ENCODE data around the gene EWSR1. TPM values are rescaled to one million over a fixed set of nuclear protein-coding genes. Genes with fewer than 3 reads are reported as not detected.
A peak's percentile ranks its signal among the peaks of the same experiment; 100 is the strongest.

The EWSR1 gene
- total and polyA plus RNA-seq, 2 experiments from 2014 or later: 391 to 427 TPM

- no peak for TF ChIP-seq CTCF (conservative IDR thresholded peaks at IDR 0.05; ENCODE audit: low read depth in 2 of 2)
- no peak for TF ChIP-seq CREB1 (CRISPR knock-in tag; IDR thresholded peaks at IDR 0.05; ENCODE audit: low read depth)
Observed at GRCh38 chr22:29299136-29299900, 31.2 kb downstream of the EWSR1 start (continued).

GRCh38 chr22:29300467-29300806, 32.4 kb downstream of the EWSR1 start:
- Mint-ChIP-seq H3K27ac (no peak overlapping the region; the same call in 1 of the 2 replicates), H3K27me3 (ENCODE audit: insufficient read depth, low read depth, poor library complexity) (peaks cover 27% of the 10 kb centered on the region), H3K4me1 (peaks cover 16% of the 10 kb centered on the region), H3K4me3 (no peak overlapping the region), H3K9me3 (no peaks in the 10 kb centered on the region; the same call in 2 of the 3 replicates), H3K36me3 (ENCODE audit: low read depth) (peaks cover 61% of the 10 kb centered on the region)
- Histone ChIP-seq H3K9me2 (ENCODE audit: insufficient read depth) (no peaks in the 10 kb centered on the region), H2AFZ (no peak overlapping the region), H3K4me3 (no peak overlapping the region), H3K36me3 (ENCODE audit: insufficient read depth) (peaks cover 51% of the 10 kb centered on the region), H3K27me3 (ENCODE audit: insufficient read depth) (no peaks in the 10 kb centered on the region), H3F3A (replicated peaks; ENCODE audit: low read depth) (peaks cover 64% of the 10 kb centered on the region), H3K79me2 (replicated peaks; ENCODE audit: insufficient read depth) (0 out of 2 replicates have a peak, but pooled peaks cover 7% of the 10 kb centered on the region), H3K4me1 (ENCODE audit: insufficient read depth) (peaks cover 3% of the 10 kb centered on the region; the same call in 1 of the 2 replicates), H4K20me1 (replicated peaks; ENCODE audit: insufficient read depth) (peaks cover 29% of the 10 kb centered on the region), H3K27ac (ENCODE audit: low read depth) (peak overlapping the region; percentile 76), H3K4me2 (no peak overlapping the region)
- ATAC-seq: no peak
- TF ChIP-seq CREB1 (CRISPR knock-in tag; IDR thresholded peaks at IDR 0.05; ENCODE audit: low read depth): no peak
- DNase-seq (ENCODE audit: low spot score): no peak

GRCh38 chr22:29300807-29301601, 32.9 kb downstream of the EWSR1 start:
- TF ChIP-seq POLR2AphosphoS5 (IDR thresholded peaks at IDR 0.05; ENCODE audit: low read depth) (peak; percentile 55), EZH2phosphoT487 (IDR thresholded peaks at IDR 0.05; ENCODE audit: unreplicated experiment) (no peak)
- DNase-seq (ENCODE audit: low spot score) (peak; percentile 30), ATAC-seq (peak; percentile 16)
- Histone ChIP-seq H3K27ac (ENCODE audit: low read depth) (peak overlapping the region; percentile 76), H4K20me1 (replicated peaks; ENCODE audit: insufficient read depth) (peaks cover 23% of the 10 kb centered on the region), H3K4me1 (ENCODE audit: insufficient read depth) (peaks cover 9% of the 10 kb centered on the region; the same call in 1 of the 2 replicates), H3K36me3 (ENCODE audit: insufficient read depth) (peaks cover 46% of the 10 kb centered on the region), H3K4me2 (no peak overlapping the region), H3F3A (replicated peaks; ENCODE audit: low read depth) (peaks cover 60% of the 10 kb centered on the region), H2AFZ (no peak overlapping the region), H3K27me3 (ENCODE audit: insufficient read depth) (no peaks in the 10 kb centered on the region), H3K4me3 (no peak overlapping the region), H3K79me2 (replicated peaks; ENCODE audit: insufficient read depth) (0 out of 2 replicates have a peak, but pooled peaks cover 3% of the 10 kb centered on the region), H3K9me2 (ENCODE audit: insufficient read depth) (no peaks in the 10 kb centered on the region)
- H3K9me3 Mint-ChIP-seq: no peaks in the 10 kb centered on the region; the same call in 2 of the 3 replicates
- peaks cover 31% of the 10 kb centered on the region for H3K27me3 Mint-ChIP-seq (ENCODE audit: insufficient read depth, low read depth, poor library complexity)
- no peak overlapping the region for H3K4me3 Mint-ChIP-seq
- peak overlapping the region; percentile 57 for H3K27ac Mint-ChIP-seq
- peaks cover 22% of the 10 kb centered on the region for H3K4me1 Mint-ChIP-seq
- peaks cover 55% of the 10 kb centered on the region for H3K36me3 Mint-ChIP-seq (ENCODE audit: low read depth)

All from GM23338 (cell line).